Measurements from ENCODE around the gene CUTC. TPM values are rescaled to one million over a fixed set of nuclear protein-coding genes. Genes with fewer than 3 reads are reported as not detected.
"Not testable (repeated sequence)": the region's sequence is repeated elsewhere in the genome, so short reads cannot be mapped to it uniquely, and the experiment has no call there.

The CUTC gene, protein sequence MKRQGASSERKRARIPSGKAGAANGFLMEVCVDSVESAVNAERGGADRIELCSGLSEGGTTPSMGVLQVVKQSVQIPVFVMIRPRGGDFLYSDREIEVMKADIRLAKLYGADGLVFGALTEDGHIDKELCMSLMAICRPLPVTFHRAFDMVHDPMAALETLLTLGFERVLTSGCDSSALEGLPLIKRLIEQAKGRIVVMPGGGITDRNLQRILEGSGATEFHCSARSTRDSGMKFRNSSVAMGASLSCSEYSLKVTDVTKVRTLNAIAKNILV
- 10 to 100 TPM; 24.1 to 28.6 (median 25.2) TPM for polyA plus RNA-seq (ENCODE audit: insufficient read length in 4 of 4)

DNA sequence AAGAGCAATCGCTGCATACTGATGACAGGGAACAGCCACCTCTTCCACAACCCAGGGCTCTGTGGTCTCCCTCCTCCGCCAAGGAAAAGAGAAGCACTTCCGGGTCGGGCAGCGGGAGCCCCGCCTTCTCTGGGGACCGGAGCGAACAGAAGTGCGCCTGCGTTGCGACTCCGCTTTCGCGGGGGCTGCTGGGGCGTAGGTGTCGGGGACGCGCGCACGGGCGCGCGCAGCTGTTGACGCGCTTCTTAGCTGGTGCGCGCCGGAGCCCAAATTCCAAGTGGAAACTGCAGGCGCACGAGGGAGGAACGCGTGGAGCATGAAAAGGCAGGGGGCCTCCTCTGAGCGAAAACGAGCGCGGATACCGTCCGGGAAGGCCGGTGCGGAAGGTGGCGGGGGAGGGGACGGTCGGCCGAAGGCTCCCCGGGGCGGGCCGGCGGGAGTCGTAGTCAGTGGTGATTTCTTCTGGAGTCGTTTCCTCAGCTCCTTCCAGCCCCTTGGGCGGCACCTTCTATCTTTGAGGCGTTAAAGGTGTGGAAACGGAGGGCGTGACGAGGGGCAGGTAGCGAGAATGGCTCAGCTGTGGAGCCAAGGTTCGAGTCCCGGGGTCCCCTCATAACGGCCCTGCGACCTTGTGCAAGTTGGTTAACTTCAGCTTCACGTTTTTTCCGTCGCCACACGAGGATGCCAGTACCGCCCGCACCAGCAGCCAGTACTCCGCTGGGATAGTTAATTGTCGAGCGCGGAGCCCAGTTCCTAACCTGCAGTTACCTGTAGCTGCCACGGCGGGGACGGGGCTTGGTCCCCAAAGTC, at the start of gene CUTC, which contains the start of gene COX15:
TSS of gene CUTC (plus strand) at position 202 of the 810 bp plus-strand sequence. CDS start at position 317, 115 bp downstream.
TSS of gene COX15 (minus strand) at position 95 of the 810 bp plus-strand sequence. CDS start at position 17, 78 bp downstream.
- peak; percentile 95 to 98 (median 96) for DNase-seq (ENCODE audit: low read depth in 4 of 4, low spot score in 2 of 4)

DNA sequence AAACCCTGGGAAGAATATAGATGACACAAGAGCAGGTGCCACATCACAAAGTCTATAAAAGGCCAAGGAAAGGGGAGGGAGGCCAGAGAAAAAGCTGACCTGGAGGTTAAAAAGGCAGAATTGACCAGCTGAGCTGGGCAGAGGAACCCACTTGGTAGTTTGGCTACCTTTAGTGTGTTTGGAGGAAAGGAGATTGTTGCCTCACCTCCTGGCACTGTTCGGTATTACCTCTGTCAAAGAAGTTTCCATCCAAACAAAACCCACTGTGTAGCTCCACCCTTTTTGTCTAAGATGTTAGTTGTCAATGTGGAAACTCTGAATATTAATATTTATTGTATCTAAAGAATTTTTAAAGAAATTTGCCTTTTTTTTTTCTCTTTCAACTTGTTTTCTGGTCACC, 49.3 kb upstream of the CUTC start:
- no peak for DNase-seq (ENCODE audit: low read depth in 4 of 4, low spot score in 2 of 4)

DNA sequence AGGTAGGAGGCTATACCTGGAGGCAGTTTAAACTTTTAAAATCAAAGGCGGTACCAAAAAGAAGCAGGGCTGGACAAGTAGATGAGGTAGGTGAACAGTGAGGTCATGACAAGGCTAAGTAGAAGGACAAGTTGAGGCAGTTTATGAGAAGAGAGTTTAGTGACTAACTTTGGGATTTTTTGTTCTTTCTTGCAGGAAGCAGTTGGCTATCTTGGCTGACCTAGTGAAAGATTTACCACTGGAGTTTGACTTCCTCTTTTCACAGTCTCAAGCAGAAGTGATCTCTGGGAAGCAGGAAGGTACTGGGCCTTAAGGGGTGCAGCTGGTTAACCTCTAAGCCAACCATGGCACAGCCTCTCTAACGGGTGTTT, 46.5 kb upstream of the CUTC start:
- DNase-seq (ENCODE audit: low read depth in 4 of 4, low spot score in 2 of 4), result no peak

DNA sequence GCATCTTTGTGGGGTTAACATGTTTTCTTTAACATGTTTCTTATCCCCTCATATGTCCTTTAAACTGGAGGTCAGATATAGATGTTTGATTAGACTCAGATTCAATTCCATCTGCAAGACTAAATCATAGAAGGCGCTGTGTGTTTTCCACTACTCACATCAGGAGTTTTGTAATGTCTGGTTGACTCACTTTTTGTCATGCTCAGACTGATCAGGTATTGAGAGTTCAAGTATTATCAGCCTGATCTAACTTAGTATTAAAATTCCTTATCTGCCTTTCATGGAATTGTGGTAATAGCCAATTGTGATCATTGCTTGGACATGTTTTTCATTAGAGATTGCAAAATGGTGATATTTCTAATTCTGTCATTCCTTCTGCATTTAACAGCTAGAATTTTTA, 42.6 kb upstream of the CUTC start:
- DNase-seq (ENCODE audit: low read depth in 4 of 4, low spot score in 2 of 4), result no peak

DNA sequence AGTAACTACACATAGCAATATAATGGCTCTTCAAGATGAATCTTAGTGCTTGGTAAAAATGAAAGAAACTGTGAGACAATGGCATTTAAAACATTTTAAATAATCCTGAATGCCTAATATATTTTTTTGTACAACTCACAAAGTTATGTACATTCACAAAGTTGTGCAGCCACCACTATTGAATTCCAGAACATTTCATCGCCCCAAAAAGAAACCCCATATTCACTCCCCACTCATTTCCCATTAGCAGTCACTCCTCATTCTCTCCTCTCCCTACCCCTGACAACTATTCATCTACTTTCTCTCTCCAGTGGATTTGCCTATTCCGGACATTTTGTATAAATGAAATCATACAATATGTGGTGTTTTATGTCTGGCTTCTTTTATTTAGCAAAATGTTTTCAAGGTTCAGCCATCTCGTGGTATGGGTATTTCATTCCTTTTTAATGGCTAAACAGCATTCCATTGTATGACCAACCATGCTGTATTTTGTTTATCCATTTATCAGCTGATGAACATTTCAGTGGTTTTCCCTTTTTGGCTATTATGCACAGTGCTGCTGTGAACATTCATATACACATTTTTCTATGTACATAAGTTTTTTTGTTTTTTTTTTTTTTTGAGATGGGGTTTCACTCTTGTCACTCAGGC, 38.0 kb upstream of the CUTC start:
- DNase-seq (ENCODE audit: low read depth in 4 of 4, low spot score in 2 of 4), result no peak

DNA sequence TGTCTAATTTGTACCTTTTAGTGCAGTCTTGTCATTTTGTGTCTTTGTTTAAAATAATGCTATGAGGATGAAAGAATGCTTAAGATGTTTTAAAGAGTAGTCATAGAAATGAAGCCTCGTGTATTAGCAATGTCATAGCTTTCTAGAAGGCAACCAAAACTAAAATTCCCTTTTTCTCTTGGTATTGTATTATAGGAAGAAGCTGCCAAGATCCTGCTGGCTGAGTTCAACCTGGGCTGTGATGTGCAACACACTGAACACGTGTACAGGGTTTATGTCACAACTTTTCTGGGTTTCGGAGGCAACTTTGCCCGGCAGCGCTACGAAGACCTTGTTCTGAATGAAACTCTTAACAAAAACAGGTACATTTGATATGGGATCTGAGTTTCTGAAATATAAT, 36.3 kb upstream of the CUTC start:
- no peak for DNase-seq (ENCODE audit: low read depth in 4 of 4, low spot score in 2 of 4)

DNA sequence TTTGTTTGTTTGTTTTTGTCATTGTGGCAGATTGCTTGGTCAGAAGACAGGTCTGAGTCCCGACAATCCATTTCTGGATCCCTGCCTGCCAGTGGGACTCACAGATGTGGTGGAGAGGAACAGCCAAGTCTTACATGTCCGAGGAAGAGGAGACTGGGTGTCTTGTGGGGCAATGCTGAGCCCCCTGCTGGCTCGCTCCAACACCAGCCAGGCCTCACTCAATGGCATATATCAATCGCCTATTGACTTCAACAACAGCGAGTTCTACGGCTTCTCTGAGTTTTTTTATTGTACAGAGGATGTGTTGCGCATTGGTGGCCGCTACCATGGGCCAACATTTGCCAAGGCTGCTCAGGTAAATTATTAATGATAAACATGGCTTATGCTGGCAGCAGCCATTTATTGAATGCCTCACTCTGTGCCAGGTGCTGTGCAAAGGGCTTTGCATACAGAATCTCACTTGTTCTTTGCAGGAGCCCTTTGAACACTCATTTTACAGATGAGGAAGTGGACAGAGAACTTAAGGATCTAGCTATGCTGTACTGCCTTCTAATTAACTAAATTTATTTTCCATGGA, 33.4 kb upstream of the CUTC start:
- DNase-seq (ENCODE audit: low read depth in 4 of 4, low spot score in 2 of 4), result no peak

DNA sequence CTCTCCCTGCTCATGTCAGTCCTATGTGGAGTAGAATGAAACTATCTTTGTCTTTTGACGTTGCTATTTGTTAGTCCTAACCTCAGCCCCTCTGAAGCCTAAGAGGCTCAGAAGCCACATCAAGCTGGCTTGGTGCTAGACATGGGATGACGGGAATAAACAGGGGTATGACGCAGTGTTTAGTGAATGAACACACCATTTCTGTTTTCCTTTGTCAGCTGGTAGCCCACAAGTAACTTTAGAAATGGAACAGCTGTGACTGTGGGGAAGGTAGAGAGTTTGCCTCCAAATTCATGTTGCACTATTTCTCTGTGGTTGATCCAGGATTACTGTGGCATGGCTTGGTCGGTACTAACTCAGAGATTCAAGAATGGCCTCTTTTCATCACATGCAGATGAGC, 31.4 kb upstream of the CUTC start:
- DNase-seq (ENCODE audit: low read depth in 4 of 4, low spot score in 2 of 4), result no peak

DNA sequence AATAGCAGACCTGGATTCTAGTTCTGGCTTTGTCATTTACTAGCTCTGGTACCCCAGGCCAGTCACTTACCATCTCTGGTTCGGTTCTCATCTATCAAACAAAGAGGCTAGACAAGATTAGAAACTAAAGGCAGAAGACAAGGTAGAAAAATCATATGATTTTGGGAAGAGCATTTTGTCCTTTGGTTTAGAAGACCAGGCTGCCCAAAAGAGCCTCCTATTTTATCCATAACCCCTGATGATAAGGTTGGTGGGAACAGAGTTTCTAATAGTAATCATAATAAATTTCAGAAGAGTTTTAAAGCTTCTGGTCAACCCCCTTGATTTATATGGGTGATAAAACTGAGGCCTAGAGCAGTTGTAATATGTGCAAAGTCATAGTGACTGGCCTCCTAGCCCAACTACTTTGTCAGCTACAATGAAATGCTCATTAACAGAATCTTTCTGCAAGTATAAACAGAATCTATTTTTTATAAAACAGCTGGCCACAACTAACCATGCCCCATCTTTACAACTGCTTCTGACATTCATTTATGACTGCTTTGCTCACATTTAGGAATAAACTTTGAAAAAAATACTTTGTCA, 23.5 kb upstream of the CUTC start:
- peak in 2 of 4 donors; percentile 10 to 13 for DNase-seq (ENCODE audit: low read depth in 4 of 4, low spot score in 2 of 4)

DNA sequence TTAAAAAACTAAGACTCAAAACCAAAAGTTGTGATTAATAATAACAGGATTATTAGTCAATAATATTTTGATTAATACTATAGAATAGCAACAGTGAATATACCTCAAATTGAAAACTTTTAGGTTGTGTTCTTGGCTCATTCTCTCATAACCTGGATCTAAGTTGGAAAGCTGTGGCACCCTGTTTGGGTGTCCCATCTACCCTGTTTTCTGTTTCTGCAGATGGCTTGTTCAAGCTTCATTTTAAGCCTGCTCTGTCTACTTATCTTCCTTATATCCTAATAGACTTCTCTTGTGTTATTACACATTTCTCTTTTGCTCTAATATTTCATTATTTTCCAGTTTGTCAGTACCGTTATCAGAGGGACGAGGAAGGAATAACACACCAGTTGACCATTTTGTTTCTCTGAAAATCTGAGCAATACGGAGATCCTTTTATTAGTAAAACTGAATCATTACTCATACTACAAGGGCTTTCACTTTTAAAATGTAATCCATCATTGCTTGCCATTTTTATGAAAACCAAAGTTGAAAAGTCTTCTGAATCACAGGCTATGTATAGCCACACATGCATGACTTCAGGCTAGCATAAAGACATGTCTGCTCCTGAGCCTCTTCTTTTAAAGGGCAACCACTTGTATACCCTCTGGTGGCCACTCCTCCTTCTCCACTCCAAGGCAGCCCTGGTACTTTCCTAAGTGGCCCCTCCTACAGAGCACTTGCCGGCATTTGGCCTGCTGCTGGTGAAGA, 22.4 kb upstream of the CUTC start:
- no peak for DNase-seq (ENCODE audit: low read depth in 4 of 4, low spot score in 2 of 4)

DNA sequence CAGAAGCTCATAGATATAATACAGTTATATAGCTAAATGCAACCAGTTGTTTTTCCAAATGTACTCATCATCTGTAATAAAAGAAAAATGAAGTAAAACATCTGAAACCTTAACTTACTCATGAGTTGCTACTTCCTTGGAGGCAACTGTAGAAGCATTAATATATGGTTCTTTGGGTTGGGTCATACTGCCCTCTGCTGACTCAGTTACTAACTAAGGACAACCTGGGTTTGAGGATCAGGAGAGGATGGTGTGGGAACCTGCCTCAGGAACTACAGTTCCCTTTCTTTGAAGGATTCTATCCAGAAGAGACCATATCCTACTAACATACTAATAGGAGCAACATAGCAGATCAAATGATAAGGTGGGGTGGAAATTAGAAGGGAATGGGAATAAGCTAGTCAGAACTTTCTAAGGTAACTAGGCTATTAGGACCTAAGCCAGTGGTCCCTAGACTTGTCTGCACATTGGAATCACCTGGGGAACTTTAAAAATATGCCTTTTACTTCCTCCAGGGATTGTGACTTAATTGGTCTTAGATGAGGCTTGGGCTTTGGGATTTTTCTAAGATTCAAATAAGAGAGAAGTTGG, 20.8 kb upstream of the CUTC start:
- peak in 2 of 4 donors; percentile 30 to 38 for DNase-seq (ENCODE audit: low read depth in 4 of 4, low spot score in 2 of 4)

DNA sequence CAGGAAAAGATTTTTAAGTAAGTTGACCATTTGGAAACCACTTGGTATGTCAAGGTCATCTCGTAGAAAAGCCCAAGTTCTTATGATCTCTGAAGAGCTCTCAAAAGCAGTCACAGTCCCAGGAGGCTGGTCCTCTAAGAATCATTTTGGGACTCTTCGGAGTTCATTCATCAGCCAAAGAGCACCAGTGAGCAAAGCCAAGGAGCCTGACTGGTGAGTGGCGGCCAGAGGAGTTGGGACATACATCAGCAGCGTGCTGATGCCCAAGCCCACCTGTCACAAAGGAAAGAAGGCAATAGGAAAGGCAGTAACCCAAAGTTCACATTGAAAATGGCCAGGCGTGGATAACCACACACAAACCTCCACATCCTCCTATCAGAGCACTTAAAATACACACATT, 17.6 kb upstream of the CUTC start:
- no peak for DNase-seq (ENCODE audit: low read depth in 4 of 4, low spot score in 2 of 4)

DNA sequence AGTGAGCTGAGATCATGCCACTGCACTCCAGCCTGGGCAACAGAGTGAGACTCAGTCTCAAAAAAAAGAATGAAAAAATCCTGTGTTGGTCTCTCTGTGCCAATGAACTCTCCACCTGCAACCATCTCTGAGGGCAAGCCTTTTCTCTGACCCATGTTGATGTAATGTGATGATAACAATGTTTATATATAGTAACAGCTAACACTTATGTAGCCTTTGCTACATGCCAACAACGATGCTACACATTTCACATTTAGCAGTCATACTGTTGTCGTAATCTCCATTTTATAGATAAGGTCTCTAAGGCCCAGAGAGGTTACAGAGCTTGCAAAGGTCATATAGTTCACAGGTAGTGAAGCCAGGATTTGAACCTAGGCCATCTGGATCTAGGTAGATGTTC, 11.6 kb upstream of the CUTC start:
- DNase-seq (ENCODE audit: low read depth in 4 of 4, low spot score in 2 of 4), result no peak

DNA sequence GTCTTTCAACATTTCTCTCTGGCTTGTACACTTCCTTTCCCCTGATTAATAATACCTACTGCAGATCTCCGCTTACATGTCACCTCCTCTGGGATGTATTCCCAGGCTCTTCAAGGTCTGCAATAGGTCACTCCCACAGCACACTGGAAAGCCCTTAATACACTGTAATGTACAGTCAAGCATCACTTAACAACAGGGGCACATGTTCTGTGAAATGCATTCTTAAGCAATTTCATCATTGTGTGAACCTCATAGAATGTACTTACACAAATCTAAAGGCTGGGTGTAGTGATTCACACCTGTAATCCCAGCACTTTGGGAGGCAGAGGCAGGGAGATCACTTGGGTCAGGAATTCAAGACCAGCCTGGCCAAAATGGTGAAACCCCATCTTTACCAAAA, 2.0 kb upstream of the CUTC start:
- DNase-seq (ENCODE audit: low read depth in 4 of 4, low spot score in 2 of 4), result no peak

DNA sequence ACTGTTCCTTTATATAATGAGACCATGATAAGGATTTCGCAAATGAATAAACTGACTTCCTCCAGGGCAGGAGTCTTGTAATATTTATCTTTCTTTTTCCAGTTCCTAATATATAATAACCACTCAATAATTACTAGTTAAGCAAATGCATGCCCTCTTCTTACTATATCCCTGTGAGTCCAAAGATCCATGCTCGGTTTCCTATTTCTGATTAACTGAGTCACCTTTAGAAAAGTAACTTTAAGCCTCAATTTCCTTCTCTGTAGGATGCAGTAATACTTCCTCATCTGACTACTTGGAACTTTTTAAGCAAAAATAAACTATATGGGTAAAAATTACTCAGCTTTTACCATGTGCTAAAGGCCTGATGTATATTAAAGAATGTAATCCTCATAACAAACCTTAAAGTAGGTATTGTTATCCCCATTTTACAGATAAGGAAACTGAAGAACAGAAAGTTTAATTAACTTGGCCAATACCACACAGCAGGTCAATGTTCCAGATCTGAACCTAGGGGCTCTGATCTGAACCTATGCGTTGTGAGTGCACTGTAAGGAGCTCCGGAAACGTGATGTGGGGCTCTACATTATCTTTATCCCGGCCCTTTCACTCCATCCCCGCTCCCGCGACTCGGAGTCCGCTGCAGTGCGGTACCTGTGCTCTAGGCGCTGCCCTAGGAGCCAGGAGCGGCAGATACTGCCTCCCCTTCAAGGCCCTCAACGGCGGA, 565 bp upstream of the CUTC start:
- no peak for DNase-seq (ENCODE audit: low read depth in 4 of 4, low spot score in 2 of 4)

DNA sequence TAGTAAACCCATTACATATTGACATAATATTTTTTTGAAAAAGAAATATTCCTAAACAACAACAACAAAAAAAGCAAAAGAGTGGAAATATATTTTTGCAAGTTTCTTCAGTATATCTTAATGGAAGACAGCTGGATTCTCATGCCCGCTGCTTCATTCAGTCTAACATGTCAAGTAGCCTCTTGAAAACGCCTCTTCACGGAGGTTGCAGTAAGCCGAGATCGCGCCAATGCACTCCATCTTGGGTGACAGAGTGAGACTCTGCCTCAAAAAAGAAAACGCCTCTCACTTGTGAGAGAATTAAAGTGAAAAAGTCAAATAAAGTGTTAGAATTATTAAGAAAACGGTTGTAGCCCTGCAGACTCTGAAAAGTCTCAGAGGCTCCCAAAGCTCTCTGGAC, 1.3 kb downstream of the CUTC start:
- DNase-seq (ENCODE audit: low read depth in 4 of 4, low spot score in 2 of 4), result no peak

DNA sequence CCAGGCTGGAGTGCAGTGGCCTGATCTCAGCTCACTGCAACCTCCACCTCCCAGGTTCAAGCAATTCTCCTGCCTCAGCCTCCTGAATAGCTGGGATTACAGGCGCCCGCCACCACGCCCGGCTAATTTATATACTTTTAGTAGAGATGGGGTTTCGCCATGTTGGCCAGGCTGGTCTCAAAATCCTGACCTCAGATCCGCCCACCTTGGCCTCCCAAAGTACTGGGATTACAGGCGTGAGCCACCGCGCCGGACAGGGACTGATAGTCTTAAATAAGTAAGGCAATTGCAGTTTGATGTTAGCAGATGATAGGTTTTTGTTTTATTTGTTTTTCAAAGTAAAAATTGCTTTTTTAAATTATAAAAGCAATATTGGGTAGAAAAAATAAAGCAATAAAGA, 2.1 kb downstream of the CUTC start:
- not testable (repeated sequence) for DNase-seq (ENCODE audit: low read depth in 4 of 4, low spot score in 2 of 4)

DNA sequence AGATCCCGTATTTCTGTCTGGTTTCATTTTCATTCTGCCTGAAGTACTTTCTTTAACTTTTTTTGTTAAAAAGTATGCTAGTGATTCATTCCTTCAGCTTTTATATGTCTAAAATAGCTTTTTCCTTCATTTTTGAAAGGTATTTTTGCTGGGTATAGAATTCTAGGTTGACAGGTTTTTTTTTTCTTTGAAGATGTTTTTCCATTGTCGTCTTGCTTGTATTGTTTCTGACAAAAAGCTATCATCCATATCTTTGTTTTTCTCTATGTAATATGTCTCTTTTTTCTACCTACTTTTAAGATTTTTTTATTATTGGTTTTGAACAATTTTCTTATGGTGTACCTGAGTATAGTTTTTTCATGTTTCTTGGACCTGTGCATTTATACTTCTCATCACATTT, 8.2 kb downstream of the CUTC start:
- DNase-seq (ENCODE audit: low read depth in 4 of 4, low spot score in 2 of 4), result no peak

DNA sequence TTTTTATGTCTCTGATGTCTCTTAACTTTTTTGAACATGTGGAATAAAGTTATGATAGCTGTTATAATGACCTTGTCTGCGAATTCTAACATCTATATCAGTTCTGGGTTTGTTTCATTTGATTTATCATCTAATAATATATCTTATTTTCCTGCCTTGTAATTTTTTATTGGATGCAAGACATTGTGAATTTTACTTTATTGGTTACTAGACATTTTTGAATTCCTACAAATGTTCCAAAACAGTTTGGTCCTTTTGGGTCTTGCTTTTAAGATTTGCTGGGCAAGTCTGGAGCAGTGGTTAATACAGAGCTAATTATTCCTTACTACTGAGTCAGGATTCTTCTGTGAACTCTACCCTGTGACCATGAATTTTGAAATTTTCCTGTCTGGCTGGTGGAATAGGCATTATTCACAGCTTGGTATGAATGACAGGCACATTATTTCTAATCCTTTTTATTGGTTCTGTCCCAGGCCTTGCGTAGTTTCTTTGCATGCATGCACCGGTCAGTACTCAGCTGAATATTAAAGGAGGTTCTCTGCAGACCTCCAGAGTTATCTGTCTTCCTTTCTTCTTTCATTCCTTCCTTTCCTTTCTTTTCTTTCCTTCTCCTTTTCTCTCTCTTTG, 9.0 kb downstream of the CUTC start:
- DNase-seq (ENCODE audit: low read depth in 4 of 4, low spot score in 2 of 4), result no peak

Measured in left renal cortex interstitium (tissue), 4 donors.